Ureter (tissue), 1 donor: ENCODE data around the gene RETN. TPM values are rescaled to one million over a fixed set of nuclear protein-coding genes. Genes with fewer than 3 reads are reported as not detected.

Source experiments
- DNase-seq: peaks from one replicate; pipeline ENCODE4 v3.0.0-alpha.2; 2020; ENCODE audit warnings: low spot score
- total RNA-seq: library from RNA; stranded (reverse); gene quantifications from one replicate; pipeline ENCODE4 v1.2.4, GENCODE V29; 2023
- donor health status: DM: yes; HTN: yes; CAD: no.

Gene RETN
- total RNA-seq, 1 donor from 2014 or later: not detected

DNA sequence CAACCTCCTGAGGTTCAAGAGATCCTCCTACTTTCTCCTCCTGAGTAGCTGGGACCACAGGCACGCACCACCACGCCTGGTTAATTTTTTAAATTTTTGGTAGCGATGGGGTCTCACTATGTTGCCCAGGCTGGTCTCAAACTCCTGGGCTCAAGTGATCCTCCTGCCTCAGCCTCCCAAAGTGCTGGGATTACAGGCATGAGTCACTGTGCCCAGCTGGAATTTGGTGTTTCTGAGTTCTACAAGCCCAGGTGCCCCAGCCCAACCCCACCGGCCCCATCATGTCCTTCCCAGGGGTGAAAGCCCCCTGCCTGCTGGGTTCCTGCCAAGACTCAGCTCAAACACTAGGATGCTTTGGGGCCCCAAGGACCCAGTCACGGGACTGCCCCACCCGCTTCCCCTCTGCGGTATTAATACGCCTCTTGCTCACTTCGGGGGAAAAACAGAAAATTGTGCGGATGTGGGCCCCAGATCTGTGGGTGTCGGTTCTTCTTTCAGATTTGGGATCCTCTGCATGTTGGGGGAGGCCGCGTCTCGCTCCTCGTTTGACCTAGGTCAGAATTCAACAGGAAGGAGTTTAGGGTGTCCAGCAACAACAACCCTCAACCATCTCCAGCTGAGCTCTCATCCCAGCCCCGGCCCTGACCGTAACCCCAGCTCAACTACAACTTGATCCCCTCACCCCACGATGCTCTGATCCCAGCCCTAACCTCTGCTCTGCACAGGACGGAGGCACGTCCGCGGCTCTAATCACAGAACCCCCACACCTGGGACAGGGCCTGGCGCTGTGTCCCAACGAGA, 36.7 kb downstream of the RETN start:
- no peak for DNase-seq

DNA sequence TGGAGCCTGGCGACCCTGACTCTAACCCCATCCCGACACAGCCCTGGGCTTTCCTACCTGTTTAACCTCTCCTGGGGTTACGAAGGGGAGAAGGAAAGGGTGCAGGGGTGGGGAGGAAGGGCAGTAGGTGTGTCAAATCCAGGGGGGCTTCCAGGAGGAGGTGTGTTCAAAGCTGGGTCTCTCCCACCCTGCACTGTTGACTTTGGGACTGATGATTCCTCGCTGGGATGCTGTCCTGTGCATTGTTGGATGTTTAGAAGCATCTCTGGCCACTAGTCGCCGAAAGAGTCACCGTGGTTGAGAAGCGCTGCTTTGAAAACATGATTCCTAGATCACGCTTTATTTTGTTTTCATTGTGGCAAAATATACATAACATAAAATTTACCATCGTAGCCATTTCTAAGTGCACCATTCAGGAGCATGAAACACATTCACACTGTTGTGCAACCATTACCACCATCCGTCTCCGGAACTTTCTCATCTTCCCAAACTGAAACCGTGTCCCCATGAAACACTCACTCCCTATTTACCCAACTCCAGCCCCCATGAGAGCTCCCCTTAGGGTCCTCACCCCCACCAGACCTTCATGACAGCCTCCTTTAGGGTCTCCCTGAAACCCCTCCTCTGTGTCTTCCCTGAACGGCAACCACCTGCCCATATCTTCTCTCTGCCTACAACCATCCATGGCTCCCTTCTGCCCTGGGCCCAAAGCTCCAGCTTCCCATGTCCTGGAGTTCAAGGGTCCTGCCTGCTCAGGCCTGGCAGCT, 37.5 kb downstream of the RETN start:
- no peak for DNase-seq

DNA sequence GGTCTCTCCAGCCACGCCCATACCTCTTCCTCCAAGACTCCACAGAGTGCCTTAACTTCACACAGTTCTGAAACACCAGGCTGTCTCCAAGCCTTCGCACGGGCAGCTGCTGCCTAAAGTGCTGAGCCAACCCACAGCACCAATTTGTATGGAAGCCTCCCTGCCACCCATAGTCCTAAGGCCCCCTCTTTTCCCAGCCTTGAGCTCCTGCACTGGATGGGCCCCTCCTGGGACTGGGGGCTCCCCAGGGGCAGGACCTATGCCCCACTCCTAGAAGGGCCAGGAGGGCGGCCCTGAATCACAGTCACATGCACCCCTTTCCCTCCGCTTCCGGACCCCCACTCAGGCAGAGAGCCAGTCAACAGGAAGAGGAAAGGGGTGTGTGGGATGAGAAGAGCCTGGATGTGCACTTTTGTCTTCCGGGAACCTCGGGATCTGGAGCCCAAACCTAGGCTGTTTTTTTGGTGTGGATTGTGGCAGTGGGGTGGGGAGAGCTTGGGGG, 38.2 kb downstream of the RETN start:
- no peak for DNase-seq

DNA sequence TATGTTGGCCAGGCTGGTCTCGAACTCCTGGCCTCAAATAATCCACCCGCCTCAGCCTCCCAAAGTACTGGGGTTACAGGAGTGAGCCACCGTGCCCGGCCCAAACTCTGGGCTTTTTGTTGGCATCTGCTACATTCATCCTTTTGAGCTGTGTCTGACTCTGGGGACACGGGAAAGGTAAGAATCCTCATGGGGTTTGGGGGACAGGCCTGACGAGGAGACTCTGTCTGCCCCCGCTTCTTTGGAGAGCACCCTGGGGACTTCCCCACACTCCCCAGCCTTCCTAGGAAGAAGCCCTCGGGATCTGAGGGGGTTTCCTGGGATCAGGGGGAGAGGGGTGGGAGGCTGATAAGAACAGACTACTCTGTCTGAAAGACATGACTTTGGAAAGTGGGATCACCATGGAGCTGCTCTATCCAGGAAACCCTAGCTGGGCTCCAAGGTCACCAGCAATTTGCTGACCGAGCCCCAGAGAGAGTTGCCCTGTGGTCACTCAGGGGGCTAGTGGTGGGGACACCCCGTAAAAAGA, 41.1 kb downstream of the RETN start:
- no peak for DNase-seq

DNA sequence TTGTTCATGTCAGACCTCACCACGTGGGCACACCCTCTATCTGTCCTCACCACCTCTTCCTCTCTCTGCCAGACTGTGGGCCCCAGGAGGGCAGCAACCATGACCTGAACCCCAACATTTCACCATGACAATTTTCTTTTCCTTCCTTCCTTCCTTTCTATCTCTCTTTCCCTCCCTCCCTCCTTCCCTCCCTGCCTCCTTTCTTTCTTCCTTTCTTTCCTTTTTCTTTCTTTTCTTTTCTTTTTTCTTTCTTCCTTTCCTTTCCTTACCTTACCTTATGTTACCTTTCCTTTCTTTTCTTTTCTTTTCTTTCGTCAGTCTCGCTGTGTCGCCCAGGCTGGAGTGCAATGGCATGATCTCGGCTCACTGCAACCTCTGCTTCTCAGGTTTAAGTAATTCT, 41.8 kb downstream of the RETN start:
- no peak for DNase-seq

DNA sequence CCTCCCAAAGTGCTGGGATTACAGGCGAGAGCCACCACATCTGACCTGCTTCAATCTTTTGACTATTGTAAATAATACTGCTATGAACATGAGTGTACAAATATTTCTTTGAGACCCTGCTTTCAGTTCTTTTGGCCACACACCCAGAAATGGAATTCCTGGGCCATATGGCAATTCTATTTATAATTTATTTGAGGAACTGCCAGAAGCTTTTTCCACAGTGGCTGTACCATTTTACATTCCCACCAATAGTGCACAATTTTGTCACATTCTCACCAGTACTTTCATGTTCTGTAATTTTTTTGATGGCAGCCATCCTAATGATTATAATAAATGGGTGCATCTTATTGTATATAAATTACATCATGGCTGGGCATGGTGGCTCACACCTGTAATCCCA, 46.8 kb downstream of the RETN start:
- DNase-seq: no peak

DNA sequence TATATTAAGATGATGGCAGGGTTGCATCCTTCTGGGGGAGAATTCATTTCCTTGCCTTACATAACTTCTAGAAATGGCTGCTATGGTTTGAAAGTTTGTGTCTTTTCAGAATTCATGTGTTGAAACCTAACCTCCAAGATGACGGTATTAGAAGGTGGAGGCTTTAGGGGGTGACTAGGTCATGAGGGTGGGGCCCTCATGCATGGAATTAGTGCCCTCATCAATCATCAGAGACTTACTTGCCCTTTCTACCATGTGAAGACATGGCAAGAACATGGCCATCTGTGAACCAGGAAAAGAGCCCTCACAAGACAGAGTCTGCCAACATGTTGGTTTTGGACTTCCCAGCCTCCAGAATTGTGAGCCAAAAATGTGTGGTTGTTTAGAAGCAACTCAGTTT, 47.9 kb downstream of the RETN start:
- DNase-seq: no peak

DNA sequence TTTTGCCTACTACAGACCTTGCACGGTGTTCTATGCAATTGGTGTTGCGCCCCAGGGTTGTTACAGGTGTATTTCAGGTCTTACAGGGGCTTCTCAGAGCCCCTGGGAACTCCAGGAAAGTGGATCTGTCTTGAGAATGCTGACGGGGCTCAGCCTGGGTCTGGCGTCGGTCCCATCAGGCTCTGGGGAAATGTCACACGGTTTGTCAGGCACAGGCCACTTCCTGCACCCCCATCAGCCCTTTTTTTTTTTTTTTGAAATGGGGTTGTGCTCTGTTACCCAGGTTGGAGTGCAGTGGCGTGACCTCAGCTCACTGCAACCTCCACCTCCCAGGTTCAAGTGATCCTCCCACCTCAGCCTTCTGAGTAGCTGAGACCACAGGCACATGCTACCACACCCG, 49.8 kb downstream of the RETN start:
- DNase-seq: no peak

Other genes starting within 250 kb of the RETN start
- 7.8 TPM for gene PEX11G, start 180.0 kb upstream of the RETN start, total RNA-seq
- gene ZNF358, start 152.9 kb upstream of the RETN start, total RNA-seq: 34.3 TPM
- 20.0 TPM for gene MCOLN1, start 146.4 kb upstream of the RETN start, total RNA-seq
- gene PNPLA6, start 133.3 kb upstream of the RETN start, total RNA-seq: 79.5 TPM
- gene CAMSAP3, start 73.2 kb upstream of the RETN start, total RNA-seq: 29.3 TPM
- 39.0 TPM for gene XAB2, start 39.5 kb upstream of the RETN start, total RNA-seq
- 66.7 TPM for gene PET100, start 39.3 kb upstream of the RETN start, total RNA-seq
- gene PCP2, start 35.3 kb upstream of the RETN start, total RNA-seq: 1.7 TPM
- gene STXBP2, start 31.9 kb upstream of the RETN start, total RNA-seq: 122 TPM
- not detected for gene MCEMP1, start 8.0 kb downstream of the RETN start, total RNA-seq
- gene TRAPPC5, start 11.8 kb downstream of the RETN start, total RNA-seq: 80.8 TPM
- gene FCER2, start 33.1 kb downstream of the RETN start, total RNA-seq: not detected
- gene CLEC4G, start 63.1 kb downstream of the RETN start, total RNA-seq: 0.57 TPM
- 3.3 TPM for gene CD209, start 78.5 kb downstream of the RETN start, total RNA-seq
- gene CLEC4M, start 94.2 kb downstream of the RETN start, total RNA-seq: not detected
- gene EVI5L, start 161.2 kb downstream of the RETN start, total RNA-seq: 15.9 TPM
- gene PRR36, start 205.3 kb downstream of the RETN start, total RNA-seq: 2.0 TPM
- 8.5 TPM for gene LRRC8E, start 219.5 kb downstream of the RETN start, total RNA-seq
- gene MAP2K7, start 234.8 kb downstream of the RETN start, total RNA-seq: 35.1 TPM
- 2.2 TPM for gene TGFBR3L, start 245.8 kb downstream of the RETN start, total RNA-seq